Neutrophil (primary cell): ENCODE results near the gene EPHA3.

Experiments used
- H3K27ac ChIP-seq: fragments of 200-600 bp; sonication (generic); 2 replicates; pipeline ENCODE4 v1.5.1; 2016; ENCODE audit warnings: mild to moderate bottlenecking, moderate library complexity
- H3K27me3 ChIP-seq: fragments of 200-600 bp; sonication (generic); 2 replicates; pipeline ENCODE4 v1.6.0; 2016; ENCODE audit warnings: mild to moderate bottlenecking
- H3K36me3 ChIP-seq: fragments of 200-600 bp; sonication (generic); 2 replicates; pipeline ENCODE4 v1.5.1; 2017
- H3K4me1 ChIP-seq, 2 experiments: fragments of 200-600 bp in 1 of 2; sonication (generic) in 1 of 2; 1 replicate in 1 of 2; 2 replicates in 1 of 2; pipeline versions ENCODE4 v1.5.1 to v1.6.1; 2013 to 2016; ENCODE audit warnings: low read depth in 1 of 2, low read length in 1 of 2, mild to moderate bottlenecking in 1 of 2, moderate library complexity in 1 of 2; ENCODE audit not compliant: control insufficient read depth in 1 of 2, insufficient read depth in 1 of 2
- H3K4me3 ChIP-seq, 2 experiments: fragments of 200-600 bp in 1 of 2; sonication (generic) in 1 of 2; 1 replicate in 1 of 2; 2 replicates in 1 of 2; pipeline ENCODE4 v1.5.1; 2013 to 2016; ENCODE audit warnings: low read depth in 1 of 2, low read length in 1 of 2, mild to moderate bottlenecking in 1 of 2, moderate library complexity in 1 of 2
- H3K9me3 ChIP-seq: fragments of 200-600 bp; sonication (generic); 2 replicates; pipeline ENCODE4 v1.5.1; 2016
- CTCF ChIP-seq: fragments of 200-600 bp; sonication (generic); IDR thresholded peaks from 2 replicates; pipeline ENCODE4 v1.5.1; 2016; ENCODE audit warnings: antibody characterized with exemption

Gene EPHA3

GRCh38 chr3:89072642-89073041 lies 34.8 kb upstream of the EPHA3 start:
- H3K36me3 ChIP-seq: no peaks in the 10 kb centered on the region
- no peak for TF ChIP-seq CTCF
- no peaks in the 10 kb centered on the region for H3K9me3 ChIP-seq
- H3K4me1 ChIP-seq: no peaks in the 10 kb centered on the region
- H3K27ac ChIP-seq: no peak overlapping the region
- no peaks in the 10 kb centered on the region for H3K27me3 ChIP-seq
- H3K4me3 ChIP-seq: no peak overlapping the region

- H3K4me3 ChIP-seq: no peak overlapping the region
- no peaks in the 10 kb centered on the region for H3K4me1 ChIP-seq
- no peaks in the 10 kb centered on the region for H3K27me3 ChIP-seq
- no peaks in the 10 kb centered on the region for H3K9me3 ChIP-seq
- no peak overlapping the region for H3K27ac ChIP-seq
- TF ChIP-seq CTCF: no peak
- H3K36me3 ChIP-seq: no peaks in the 10 kb centered on the region
Observed at GRCh38 chr3:89079944-89080343, 27.5 kb upstream of the EPHA3 start.

GRCh38 chr3:89087851-89088250 lies 19.6 kb upstream of the EPHA3 start:
- Histone ChIP-seq H3K4me3 (no peak overlapping the region), H3K36me3 (no peaks in the 10 kb centered on the region), H3K4me1 (no peaks in the 10 kb centered on the region), H3K27me3 (no peaks in the 10 kb centered on the region), H3K9me3 (no peaks in the 10 kb centered on the region), H3K27ac (no peak overlapping the region)
- no peak for TF ChIP-seq CTCF

- H3K4me1 ChIP-seq: no peaks in the 10 kb centered on the region
- no peak for TF ChIP-seq CTCF
Observed at GRCh38 chr3:89098173-89098572, 9.2 kb upstream of the EPHA3 start.

GRCh38 chr3:89098964-89099585 lies 8.3 kb upstream of the EPHA3 start:
- H3K4me3 ChIP-seq: no peak overlapping the region
- peak; percentile 64 for TF ChIP-seq CTCF
- H3K36me3 ChIP-seq: no peaks in the 10 kb centered on the region
- H3K9me3 ChIP-seq: no peaks in the 10 kb centered on the region
- no peaks in the 10 kb centered on the region for H3K4me1 ChIP-seq
- H3K27ac ChIP-seq: no peak overlapping the region
- peaks cover 16% of the 10 kb centered on the region for H3K27me3 ChIP-seq

More at GRCh38 chr3:89098173-89098572, 9.2 kb upstream of the EPHA3 start:
- H3K9me3 ChIP-seq: no peaks in the 10 kb centered on the region
- no peak overlapping the region for H3K4me3 ChIP-seq
- H3K27ac ChIP-seq: no peak overlapping the region
- H3K27me3 ChIP-seq: peaks cover 16% of the 10 kb centered on the region
- no peaks in the 10 kb centered on the region for H3K36me3 ChIP-seq
